A549 (cell line): Measurements from ENCODE around the gene KCNQ2. TPM values are rescaled to one million over a fixed set of nuclear protein-coding genes. Genes with fewer than 3 reads are reported as not detected.

Experiments used
- ATAC-seq, 2 experiments: fragments of 200-7000 bp in 1 of 2; fragments of >200 bp in 1 of 2; cut with Nextera tagmentation in 1 of 2; cut with Tn5 transposase in 1 of 2; 3 replicates each; pipeline versions ENCODE4 v1.8.0 to v1.9.1; 2018 to 2020; ENCODE audit warnings: mild to moderate bottlenecking in 1 of 2, moderate library complexity in 1 of 2
- CTCF ChIA-PET: fragments of 300-600 bp; sonication (Branson Sonifier 250); formaldehyde crosslinking; extraction: SDS; loops from one replicate; lab custom pipeline; 2021; ENCODE audit warnings: antibody characterized with exemption, inconsistent platforms; lab: Yijun Ruan, JAX
- POLR2A ChIA-PET: fragments of 350-600 bp; formaldehyde crosslinking; extraction: SDS; loops from one replicate; lab custom pipeline; 2021; ENCODE audit warnings: antibody characterized with exemption, inconsistent platforms; lab: Yijun Ruan, JAX
- DNase-seq, 2 experiments: peaks; one replicate each; pipeline versions ENCODE4 v3.0.0 to v3.0.0-alpha.2; 2011 to 2016; ENCODE audit warnings: low read depth in 1 of 2, low spot score in 1 of 2
- FAIRE-seq: peaks from 2 replicates; lab custom pipeline; 2011; peaks lifted over from hg19 to GRCh38; lab: Jason Lieb, UNC
- H3K27ac ChIP-seq, 2 experiments: fragments of >200 bp; sonication (Bioruptor Twin); formaldehyde crosslinking; 3 replicates each; pipeline ENCODE4 v1.5.1; 2016 to 2017
- H3K4me1 ChIP-seq: fragments of >200 bp; sonication (Bioruptor Twin); formaldehyde crosslinking; 3 replicates; pipeline ENCODE4 v1.6.1; 2016
- H3K4me2 ChIP-seq: fragments of >200 bp; sonication (Bioruptor Twin); formaldehyde crosslinking; 3 replicates; pipeline ENCODE4 v1.6.1; 2016
- H3K4me3 ChIP-seq: fragments of >200 bp; sonication (Bioruptor Twin); formaldehyde crosslinking; 3 replicates; pipeline ENCODE4 v1.5.1; 2016
- H3K9me3 ChIP-seq: fragments of >200 bp; sonication (Bioruptor Twin); formaldehyde crosslinking; 3 replicates; pipeline ENCODE4 v1.6.1; 2016
- BHLHE40 ChIP-seq: IDR thresholded peaks from 2 replicates; pipeline ENCODE4 v1.6.1; 2012; ENCODE audit warnings: low read depth, low read length, inconsistent platforms
- CHD2 ChIP-seq: fragments of 150-350 bp; IDR thresholded peaks from 2 replicates; pipeline ENCODE4 v1.6.1; 2014; ENCODE audit warnings: low read length; ENCODE audit not compliant: partially characterized antibody
- CHD4 ChIP-seq: fragments of 200-600 bp; sonication (generic); IDR thresholded peaks from 2 replicates; pipeline ENCODE4 v1.6.1; 2016; ENCODE audit warnings: antibody characterized with exemption, mild to moderate bottlenecking, borderline replicate concordance
- EHMT2 ChIP-seq: fragments of 200-600 bp; sonication (generic); IDR thresholded peaks from 2 replicates; pipeline ENCODE4 v1.6.1; 2016; ENCODE audit warnings: antibody characterized with exemption, low read depth, mild to moderate bottlenecking, moderate library complexity
- FOSB ChIP-seq: fragments of 250-450 bp; sonication (Bioruptor Pico); IDR thresholded peaks from 2 replicates; pipeline ENCODE4 v1.5.0; 2020; ENCODE audit warnings: mild to moderate bottlenecking, moderate library complexity
- FOXS1 ChIP-seq: fragments of 250-450 bp; sonication (Bioruptor Pico); IDR thresholded peaks from 2 replicates; pipeline ENCODE4 v1.5.0; 2020; ENCODE audit warnings: mild to moderate bottlenecking, moderate library complexity
- GATA3 ChIP-seq: IDR thresholded peaks from 2 replicates; pipeline ENCODE4 v1.6.1; 2012; ENCODE audit warnings: borderline replicate concordance
- HDAC2 ChIP-seq: fragments of 200-600 bp; sonication (generic); IDR thresholded peaks from 2 replicates; pipeline ENCODE4 v1.6.1; 2016
- HOXB13 ChIP-seq: fragments of 250-450 bp; sonication (Bioruptor Pico); IDR thresholded peaks from 2 replicates; pipeline ENCODE4 v1.5.0; 2020; ENCODE audit warnings: low read depth, mild to moderate bottlenecking, moderate library complexity
- JUN ChIP-seq, 2 experiments: fragments of >200 bp; sonication (Bioruptor Twin); formaldehyde crosslinking; IDR thresholded peaks; 2 replicates in 1 of 2; 3 replicates in 1 of 2; pipeline ENCODE4 v1.6.1; 2016 to 2017
- JUNB ChIP-seq: fragments of >200 bp; sonication (Bioruptor Twin); formaldehyde crosslinking; IDR thresholded peaks from 2 replicates; pipeline ENCODE4 v1.6.1; 2016
- PHF8 ChIP-seq: fragments of 200-600 bp; sonication (generic); IDR thresholded peaks from 2 replicates; pipeline ENCODE4 v1.6.1; 2016; ENCODE audit warnings: low read depth, mild to moderate bottlenecking, antibody characterized with exemption, moderate library complexity, borderline replicate concordance
- POLR2A ChIP-seq: IDR thresholded peaks from 2 replicates; pipeline ENCODE4 v1.6.1; 2012; ENCODE audit warnings: mild to moderate bottlenecking, low read length
- POLR2AphosphoS2 ChIP-seq: conservative IDR thresholded peaks from 2 replicates; pipeline ENCODE4 v1.6.1; 2012; ENCODE audit warnings: low read length, improper control_type of control experiment, inconsistent platforms
- SREBF2 ChIP-seq: fragments of 450-650 bp; IDR thresholded peaks from 2 replicates; pipeline ENCODE4 v1.6.1; 2014; ENCODE audit warnings: mild to moderate bottlenecking, moderate library complexity
- ZFP36 ChIP-seq: fragments of 450-650 bp; IDR thresholded peaks from 2 replicates; pipeline ENCODE4 v1.6.1; 2014; ENCODE audit warnings: borderline replicate concordance; ENCODE audit not compliant: partially characterized antibody
- ZSCAN20 ChIP-seq: fragments of 250-450 bp; sonication (Bioruptor Pico); IDR thresholded peaks from 2 replicates; pipeline ENCODE4 v1.8.0; 2022; ENCODE audit warnings: mild to moderate bottlenecking, moderate library complexity
- WGBS: methylation state at CpG from one replicate; pipeline ENCODE4 v1.1.6; 2017; ENCODE audit errors: missing lambda C conversion rate; 5-methylcytosine and 5-hydroxymethylcytosine counted together
- polyA plus RNA-seq, 4 experiments: library from polyadenylated mRNA; depleted of rRNA in 3 of 4; stranded (reverse); fragments of >200 nt; fragmentation: RNase III in 1 of 4; extraction: RNeasy Plus Mini Kit Qiagen cat#74134 plus additional on column Dnase treatment in 1 of 4; gene quantifications; 2 replicates in 3 of 4; 3 replicates in 1 of 4; pipeline ENCODE4 v1.2.3, GENCODE V29; 2011 to 2017
- TF ChIP-seq, protein P1 (sequence below): fragments of 200-600 bp; sonication (generic); IDR thresholded peaks from 2 replicates; pipeline ENCODE4 v1.6.1; 2016; ENCODE audit warnings: antibody characterized with exemption, mild to moderate bottlenecking, moderate library complexity
- TF ChIP-seq, protein P2 (sequence below): fragments of 250-450 bp; sonication (Bioruptor Pico); IDR thresholded peaks from 2 replicates; pipeline ENCODE4 v1.5.0; 2020; ENCODE audit warnings: low read depth, mild to moderate bottlenecking, moderate library complexity

Gene KCNQ2
- polyA plus RNA-seq, 2 of the 4 experiments (the other 2 are of a cell fraction) = 0.14 to 0.36 TPM

DNA sequence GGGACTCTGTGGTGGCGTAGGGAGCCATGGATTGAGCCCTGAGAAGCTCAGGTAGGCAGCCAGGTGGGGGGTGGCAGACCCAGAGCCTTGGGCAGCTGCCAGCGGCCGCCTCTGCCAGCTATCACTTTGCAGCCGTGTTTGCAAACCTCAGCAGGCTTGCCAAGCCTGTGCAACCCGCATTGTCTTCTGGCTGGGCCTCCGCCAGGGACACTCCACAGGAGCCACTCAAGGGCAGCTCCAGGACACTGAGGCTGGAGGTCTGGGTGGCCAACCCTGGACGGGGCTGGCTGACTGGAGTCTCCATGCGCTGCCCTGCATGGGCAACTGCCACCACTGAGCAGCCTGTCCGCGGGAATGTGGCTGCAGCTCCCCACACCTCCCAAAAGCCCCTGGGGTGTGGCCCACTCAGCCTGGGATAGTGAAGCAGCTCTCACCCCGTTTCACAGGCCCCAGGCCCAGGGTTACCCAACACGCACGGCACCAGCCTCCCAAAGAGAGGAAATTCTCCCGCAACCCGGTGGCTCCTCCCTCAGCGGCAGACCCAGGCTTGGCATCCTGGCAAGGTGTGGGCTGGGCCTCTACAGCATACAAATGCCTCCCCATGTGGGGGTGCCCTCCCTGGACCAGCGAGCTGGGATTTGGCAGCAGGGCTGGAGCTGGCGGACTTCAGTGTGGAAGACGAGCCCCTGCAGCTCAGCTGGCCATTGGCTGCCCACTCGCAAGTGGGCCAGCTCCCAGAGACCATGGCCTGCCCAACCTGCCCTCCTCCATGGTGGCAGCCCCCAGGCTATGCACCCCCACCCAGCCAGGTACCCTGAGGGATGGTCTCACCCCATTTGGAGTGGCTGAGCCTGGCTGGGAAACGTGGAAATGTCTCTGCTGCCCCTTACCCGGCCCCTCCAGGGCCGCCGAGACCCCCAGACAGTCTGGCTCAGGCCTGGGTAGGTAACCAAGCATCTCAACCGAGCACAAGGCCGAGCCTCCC is 114.2 kb downstream of the KCNQ2 start (continued):
- no peak for TF ChIP-seq EHMT2
- TF ChIP-seq HOXB13 (CRISPR knock-in tag) = no peak
- TF ChIP-seq PHF8 = no peak
- TF ChIP-seq CHD2 = no peak
- TF ChIP-seq, all 56 proteins: peak for 0

DNA sequence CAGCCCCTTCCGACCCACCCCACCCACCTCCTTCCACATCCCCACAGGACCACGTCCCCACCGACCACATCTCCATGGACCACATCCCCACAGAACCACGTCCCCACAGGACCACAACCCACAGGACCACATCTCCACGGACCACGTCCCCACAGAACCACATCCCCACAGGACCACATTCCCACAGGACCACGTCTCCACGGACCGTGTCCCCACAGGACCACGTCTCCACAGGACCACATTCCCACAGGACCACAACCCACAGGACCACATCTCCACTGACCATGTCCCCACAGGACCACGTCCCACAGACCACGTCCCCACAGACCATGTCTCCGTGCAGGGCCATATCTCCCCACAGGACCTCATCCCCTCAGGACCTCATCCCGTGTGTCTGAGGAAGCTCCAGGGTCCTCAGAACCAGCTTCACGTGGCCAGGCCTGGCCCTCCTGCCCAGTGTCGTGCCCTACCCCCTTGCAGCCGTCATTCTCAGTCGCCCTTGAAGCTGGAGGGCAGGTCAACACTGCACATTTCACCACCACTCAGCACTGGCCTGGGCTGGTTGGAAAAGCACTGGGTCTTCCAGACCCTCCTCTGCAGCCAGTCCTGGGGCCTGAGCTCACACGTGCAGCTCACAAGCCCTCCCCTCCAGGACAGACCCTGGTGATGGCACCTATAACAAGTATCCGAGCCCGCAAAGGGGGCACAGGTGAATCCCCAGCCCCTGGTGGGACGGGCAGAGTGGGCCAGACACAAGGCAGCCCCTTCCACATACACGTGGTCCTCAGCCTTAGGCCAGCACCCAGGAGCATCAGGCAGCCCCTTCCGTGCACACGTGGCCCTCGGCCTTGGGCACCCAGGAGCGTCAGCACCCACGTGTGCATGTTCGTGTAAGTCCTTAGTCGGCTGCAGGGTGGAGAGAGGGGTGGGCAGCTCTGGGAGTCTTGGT is 115.2 kb downstream of the KCNQ2 start:
- H3K4me2 ChIP-seq = no peak overlapping the region
- no peak overlapping the region for H3K27ac ChIP-seq
- no peak for DNase-seq
- ChIA-PET CTCF (interaction anchor here (0.6 to 4.8 kb wide), 3 partner anchors 25 to 102 kb away, joined by 4 to 21 read pairs (median 11); no protein-coding TSS in a partner anchor), POLR2A (no interaction called here)
- H3K4me1 ChIP-seq = 0 out of 3 replicates have a peak, but pooled peaks cover 4% of the 10 kb centered on the region
- no peak for TF ChIP-seq GATA3
- TF ChIP-seq CHD4 = no peak
- no peak for TF ChIP-seq JUN (IDR thresholded peaks at IDR 0.05)
- no peak for TF ChIP-seq SREBF2
- no peak overlapping the region for H3K4me3 ChIP-seq
- no peaks in the 10 kb centered on the region for H3K9me3 ChIP-seq
- ATAC-seq = no peak
- 52% methylated on average over 24 of the region's 30 CpGs for WGBS
- no peak for FAIRE-seq

DNA sequence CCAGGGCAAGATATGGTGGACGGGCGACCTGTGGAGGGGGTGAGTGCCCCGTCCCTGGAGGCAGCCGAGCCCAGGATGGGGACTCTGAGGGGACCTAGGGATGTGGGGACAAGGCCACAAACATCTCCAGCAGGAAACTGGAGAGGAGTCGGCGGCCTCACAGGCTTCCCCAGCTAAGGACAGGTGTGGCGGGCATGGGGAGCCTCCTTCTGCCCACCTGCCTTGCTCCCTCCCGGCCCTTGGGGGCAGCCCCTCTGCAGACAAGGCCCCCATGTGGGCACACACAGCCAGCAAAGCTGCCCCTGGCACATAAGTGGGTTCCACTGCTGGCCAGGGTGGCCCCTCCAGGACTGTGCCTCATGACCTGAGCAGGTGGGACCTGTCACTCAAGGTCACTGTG is 115.9 kb downstream of the KCNQ2 start:
- ATAC-seq (no peak), FAIRE-seq (no peak), DNase-seq (no peak)
- no peak overlapping the region for H3K4me3 ChIP-seq
- 56% methylated on average over 8 of the region's 8 CpGs for WGBS
- H3K9me3 ChIP-seq = no peaks in the 10 kb centered on the region
- ChIA-PET CTCF (interaction anchor here (4.8 kb wide), 1 partner anchor 47 kb away, joined by 21 read pairs; no protein-coding TSS in a partner anchor), POLR2A (no interaction called here)
- H3K4me2 ChIP-seq = no peak overlapping the region
- 0 out of 3 replicates have a peak, but pooled peaks cover 4% of the 10 kb centered on the region for H3K4me1 ChIP-seq
- TF ChIP-seq FOXS1 (CRISPR knock-in tag) = no peak
- no peak for TF ChIP-seq BHLHE40
- TF ChIP-seq ZSCAN20 (CRISPR knock-in tag) = no peak
- no peak for TF ChIP-seq HDAC2
- no peak for TF ChIP-seq JUNB
- no peak for TF ChIP-seq FOSB (CRISPR knock-in tag)
- TF ChIP-seq, protein P1, sequence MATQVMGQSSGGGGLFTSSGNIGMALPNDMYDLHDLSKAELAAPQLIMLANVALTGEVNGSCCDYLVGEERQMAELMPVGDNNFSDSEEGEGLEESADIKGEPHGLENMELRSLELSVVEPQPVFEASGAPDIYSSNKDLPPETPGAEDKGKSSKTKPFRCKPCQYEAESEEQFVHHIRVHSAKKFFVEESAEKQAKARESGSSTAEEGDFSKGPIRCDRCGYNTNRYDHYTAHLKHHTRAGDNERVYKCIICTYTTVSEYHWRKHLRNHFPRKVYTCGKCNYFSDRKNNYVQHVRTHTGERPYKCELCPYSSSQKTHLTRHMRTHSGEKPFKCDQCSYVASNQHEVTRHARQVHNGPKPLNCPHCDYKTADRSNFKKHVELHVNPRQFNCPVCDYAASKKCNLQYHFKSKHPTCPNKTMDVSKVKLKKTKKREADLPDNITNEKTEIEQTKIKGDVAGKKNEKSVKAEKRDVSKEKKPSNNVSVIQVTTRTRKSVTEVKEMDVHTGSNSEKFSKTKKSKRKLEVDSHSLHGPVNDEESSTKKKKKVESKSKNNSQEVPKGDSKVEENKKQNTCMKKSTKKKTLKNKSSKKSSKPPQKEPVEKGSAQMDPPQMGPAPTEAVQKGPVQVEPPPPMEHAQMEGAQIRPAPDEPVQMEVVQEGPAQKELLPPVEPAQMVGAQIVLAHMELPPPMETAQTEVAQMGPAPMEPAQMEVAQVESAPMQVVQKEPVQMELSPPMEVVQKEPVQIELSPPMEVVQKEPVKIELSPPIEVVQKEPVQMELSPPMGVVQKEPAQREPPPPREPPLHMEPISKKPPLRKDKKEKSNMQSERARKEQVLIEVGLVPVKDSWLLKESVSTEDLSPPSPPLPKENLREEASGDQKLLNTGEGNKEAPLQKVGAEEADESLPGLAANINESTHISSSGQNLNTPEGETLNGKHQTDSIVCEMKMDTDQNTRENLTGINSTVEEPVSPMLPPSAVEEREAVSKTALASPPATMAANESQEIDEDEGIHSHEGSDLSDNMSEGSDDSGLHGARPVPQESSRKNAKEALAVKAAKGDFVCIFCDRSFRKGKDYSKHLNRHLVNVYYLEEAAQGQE = no peak
- TF ChIP-seq POLR2A = no peak
- TF ChIP-seq ZFP36 = no peak
- TF ChIP-seq SREBF2 = no peak
- TF ChIP-seq, protein P2, sequence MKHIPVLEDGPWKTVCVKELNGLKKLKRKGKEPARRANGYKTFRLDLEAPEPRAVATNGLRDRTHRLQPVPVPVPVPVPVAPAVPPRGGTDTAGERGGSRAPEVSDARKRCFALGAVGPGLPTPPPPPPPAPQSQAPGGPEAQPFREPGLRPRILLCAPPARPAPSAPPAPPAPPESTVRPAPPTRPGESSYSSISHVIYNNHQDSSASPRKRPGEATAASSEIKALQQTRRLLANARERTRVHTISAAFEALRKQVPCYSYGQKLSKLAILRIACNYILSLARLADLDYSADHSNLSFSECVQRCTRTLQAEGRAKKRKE = no peak
- no peak for TF ChIP-seq POLR2AphosphoS2
- H3K27ac ChIP-seq = no peak overlapping the region
